HepG2 (cell line): ENCODE measurements around the gene MARCOL. TPM values are rescaled to one million over a fixed set of nuclear protein-coding genes. Genes with fewer than 3 reads are reported as not detected.

ENCODE experiments used
- ATAC-seq: fragments of 200-7000 bp; cut with Tn5 transposase; 3 replicates; pipeline ENCODE4 v1.9.1; 2020; ENCODE audit warnings: mild to moderate bottlenecking, moderate library complexity
- BruUV-seq: library from RNA; stranded (reverse); fragments of 400-500 nt; replicated peaks from 2 replicates; lab custom pipeline; 2021; lab: Mats Ljungman, UMichigan
- CTCF ChIA-PET: fragments of 300-600 bp; formaldehyde crosslinking; extraction: SDS; loops from one replicate; lab custom pipeline; 2021; ENCODE audit warnings: low total read pairs, inconsistent platforms, low intra/inter-chr PET ratio; lab: Yijun Ruan, JAX
- POLR2A ChIA-PET: fragments of 350-600 bp; sonication (Branson Sonifier 250); formaldehyde crosslinking; loops from one replicate; lab custom pipeline; 2020; ENCODE audit warnings: antibody characterized with exemption, inconsistent platforms; lab: Yijun Ruan, JAX
- DNase-seq: peaks from one replicate; pipeline ENCODE4 v3.0.0-alpha.2; 2015; ENCODE audit warnings: low spot score
- FAIRE-seq: peaks from 3 replicates; lab custom pipeline; 2011; peaks lifted over from hg19 to GRCh38; lab: Jason Lieb, UNC
- H2AFZ ChIP-seq: one replicate; pipeline ENCODE4 v1.6.1; 2011; ENCODE audit warnings: low read length, inconsistent platforms
- H3K27ac ChIP-seq: fragments of 300-600 bp; 3 replicates; pipeline ENCODE4 v1.8.0; 2011; ENCODE audit warnings: mixed run types, mild to moderate bottlenecking, mixed read lengths, low read length, inconsistent platforms; ENCODE audit not compliant: insufficient read depth; ENCODE audit errors: extremely low read length
- H3K27me3 ChIP-seq, 2 experiments: fragments of 200-600 bp in 1 of 2; 2 replicates in 1 of 2; 3 replicates in 1 of 2; pipeline versions ENCODE4 v1.6.0 to v1.8.0; 2011; ENCODE audit warnings: low read length in 2 of 2, mild to moderate bottlenecking in 2 of 2, moderate library complexity in 2 of 2, inconsistent platforms in 1 of 2; ENCODE audit not compliant: insufficient read depth in 2 of 2, control insufficient read depth in 1 of 2
- H3K36me3 ChIP-seq, 2 experiments: fragments of 200-600 bp in 1 of 2; replicated peaks in 1 of 2; 2 replicates in 1 of 2; 3 replicates in 1 of 2; pipeline versions ENCODE4 v1.5.1 to v1.8.0; 2011; ENCODE audit warnings: low read length in 2 of 2, inconsistent platforms in 1 of 2; ENCODE audit not compliant: insufficient read depth in 2 of 2, control insufficient read depth in 1 of 2
- H3K4me1 ChIP-seq: 2 replicates; pipeline ENCODE4 v1.5.1; 2012; ENCODE audit warnings: low read length, inconsistent platforms; ENCODE audit not compliant: insufficient read depth
- H3K4me2 ChIP-seq: 2 replicates; pipeline ENCODE4 v1.6.0; 2011; ENCODE audit warnings: low read depth, low read length, inconsistent platforms
- H3K4me3 ChIP-seq, 3 experiments: fragments of 200-600 bp in 1 of 3; sonication (generic), shearing (Covaris generic) in 1 of 3; replicated peaks in 1 of 3; 2 replicates each; pipeline ENCODE4 v1.5.1; 2011 to 2016; ENCODE audit warnings: low read length in 3 of 3, inconsistent platforms in 2 of 3, low read depth in 2 of 3, mild to moderate bottlenecking in 2 of 3, control low read depth in 1 of 3, mixed read lengths in 1 of 3; ENCODE audit not compliant: insufficient read depth in 1 of 3
- H3K79me2 ChIP-seq: one replicate; pipeline ENCODE4 v1.6.1; 2011; ENCODE audit warnings: low read length, inconsistent platforms; ENCODE audit not compliant: insufficient read depth
- H3K9ac ChIP-seq: 2 replicates; pipeline ENCODE4 v1.6.0; 2011; ENCODE audit warnings: mild to moderate bottlenecking, low read depth, low read length, inconsistent platforms; ENCODE audit not compliant: insufficient read depth
- H3K9me3 ChIP-seq: 2 replicates; pipeline ENCODE4 v1.5.1; 2012; ENCODE audit warnings: mild to moderate bottlenecking, low read length
- H4K20me1 ChIP-seq: 2 replicates; pipeline ENCODE4 v1.6.0; 2011; ENCODE audit warnings: inconsistent platforms, mild to moderate bottlenecking, low read length, moderate library complexity; ENCODE audit not compliant: insufficient read depth
- HMGXB4 ChIP-seq, 2 experiments: sonication (generic) in 1 of 2; formaldehyde crosslinking in 1 of 2; IDR thresholded peaks; 2 replicates each; pipeline versions ENCODE4 v1.4.0 to v1.6.1; 2018 to 2020; ENCODE audit warnings: missing genetic modification reagents in 2 of 2, borderline replicate concordance in 1 of 2, low read depth in 1 of 2, mild to moderate bottlenecking in 1 of 2, missing biosample characterization in 1 of 2
- MAFK ChIP-seq, 2 experiments: IDR thresholded peaks in 1 of 2; conservative IDR thresholded peaks in 1 of 2; 2 replicates each; pipeline ENCODE4 v1.6.1; 2011; ENCODE audit warnings: improper control_type of control experiment in 2 of 2, low read length in 2 of 2
- MED1 ChIP-seq: sonication (generic); formaldehyde crosslinking; IDR thresholded peaks from 2 replicates; pipeline ENCODE4 v1.4.0; 2020; ENCODE audit warnings: missing genetic modification reagents
- PBX2 ChIP-seq: IDR thresholded peaks from 2 replicates; pipeline ENCODE4 v1.6.1; 2016; ENCODE audit warnings: control low read depth
- TCF7 ChIP-seq: sonication (generic); IDR thresholded peaks from 2 replicates; pipeline ENCODE4 v1.6.1; 2016; ENCODE audit warnings: antibody characterized with exemption, low read depth
- THAP8 ChIP-seq: sonication (generic); formaldehyde crosslinking; IDR thresholded peaks from 2 replicates; pipeline ENCODE4 v1.5.1; 2020; ENCODE audit warnings: missing genetic modification reagents, mild to moderate bottlenecking, borderline replicate concordance
- ZBTB7A ChIP-seq: sonication (generic); formaldehyde crosslinking; IDR thresholded peaks from 2 replicates; pipeline ENCODE4 v1.8.0; 2022; ENCODE audit warnings: mild to moderate bottlenecking, missing genetic modification reagents
- ZFYVE20 ChIP-seq: sonication (generic); formaldehyde crosslinking; IDR thresholded peaks from 2 replicates; pipeline ENCODE4 v1.8.0; 2023; ENCODE audit warnings: low read depth, mild to moderate bottlenecking, moderate library complexity, missing genetic modification reagents, borderline replicate concordance
- WGBS: methylation state at CpG from one replicate; pipeline ENCODE4 v1.1.6; 2017; ENCODE audit warnings: low lambda C conversion rate; 5-methylcytosine and 5-hydroxymethylcytosine counted together
- in situ Hi-C: cut with HindIII; loops from 2 replicates; pipeline ENCODE4 v1.10.0; 2017; ENCODE audit warnings: low pct_unique_long_range_greater_than_20kb; ENCODE audit not compliant: extremely low pct_ligation_motif_present
- intact Hi-C: fragments of 100-400 bp; cut with micrococcal nuclease; formaldehyde crosslinking; loops from one replicate; pipeline ENCODE4 v1.10.0; 2022; ENCODE audit not compliant: unreplicated experiment
- polyA plus RNA-seq, 8 experiments: library from polyadenylated mRNA; depleted of rRNA in 3 of 8; stranded (reverse) in 7 of 8; unstranded in 1 of 8; fragments of >200 nt; fragmentation: Illumina TruSeq in 4 of 8; extraction: Trizol in 4 of 8; gene quantifications; 2 replicates each; pipeline versions ENCODE4 v1.2.1 to v1.2.3, GENCODE V29; 2011 to 2016; ENCODE audit warnings: low read depth in 4 of 8, missing spikeins in 1 of 8, mixed read lengths in 1 of 8; ENCODE audit not compliant: insufficient read depth in 1 of 8
- total RNA-seq, 5 experiments: library from RNA; depleted of rRNA; stranded (reverse); fragments of >200 nt; fragmentation: Illumina TruSeq; extraction: Trizol; gene quantifications; 2 replicates each; pipeline ENCODE4 v1.2.3, GENCODE V29; 2016; ENCODE audit warnings: low read depth in 1 of 5

Gene MARCOL
- total and polyA plus RNA-seq, 2 of the 13 experiments (the other 11 are each of a cell fraction or from before 2014, with no cell fraction given), result not detected

- no peak for TF ChIP-seq THAP8
Observed at GRCh38 chr5:148205044-148205806, 33.1 kb upstream of the MARCOL start (continued).

- Histone ChIP-seq H2AFZ (no peak overlapping the region), H3K4me2 (no peak overlapping the region), H3K9ac (no peak overlapping the region), H3K36me3 (no peaks in the 10 kb centered on the region), H3K27ac (no peak overlapping the region), H3K9me3 (no peaks in the 10 kb centered on the region), H3K4me1 (no peaks in the 10 kb centered on the region), H3K4me3 (no peak overlapping the region), H3K79me2 (no peaks in the 10 kb centered on the region), H3K27me3 (no peaks in the 10 kb centered on the region), H4K20me1 (no peaks in the 10 kb centered on the region)
- intact Hi-C loops, result no loop called here
- ATAC-seq, result no peak
- BruUV-seq, result no TSS peak
- 0% methylated on average over 1 of the region's 1 CpG for WGBS
- in situ Hi-C loops, result no loop called here
- no peak for TF ChIP-seq MED1
- TF ChIP-seq ZFYVE20 (CRISPR knock-in tag), result no peak
- no peak for TF ChIP-seq PBX2 (CRISPR knock-in tag)
- TF ChIP-seq MAFK (conservative IDR thresholded peaks at IDR 0.05 in 1 of 2, IDR thresholded peaks at IDR 0.05 in 1 of 2; ENCODE audit: low read length in 2 of 2), result 0 out of 4 replicates have a peak, but pooled peaks of 1 of the 2 experiments have one; percentile 12
- no peak for TF ChIP-seq ZBTB7A
- TF ChIP-seq TCF7, result no peak
- no peak for TF ChIP-seq HMGXB4 (CRISPR knock-in tag; IDR thresholded peaks at IDR 0.05; ENCODE audit: borderline replicate concordance in 1 of 2, low read depth in 1 of 2)
- FAIRE-seq, result no peak
- ChIA-PET POLR2A (no interaction called here), CTCF (no interaction called here)
- DNase-seq, result no peak
Observed at GRCh38 chr5:148205865-148206264, 32.5 kb upstream of the MARCOL start.
